GM21723 (cell line): ENCODE data around the gene RPS6KC1.
"Not testable (repeated sequence)": the region's sequence is repeated elsewhere in the genome, so short reads cannot be mapped to it uniquely, and the experiment has no call there.

Source experiments
- ATAC-seq: cut with Tn5 transposase; IDR thresholded peaks from one replicate; pipeline ENCODE4 v1.9.1; 2021; ENCODE audit warnings: mild to moderate bottlenecking, moderate library complexity; ENCODE audit not compliant: unreplicated experiment

RPS6KC1 gene

DNA sequence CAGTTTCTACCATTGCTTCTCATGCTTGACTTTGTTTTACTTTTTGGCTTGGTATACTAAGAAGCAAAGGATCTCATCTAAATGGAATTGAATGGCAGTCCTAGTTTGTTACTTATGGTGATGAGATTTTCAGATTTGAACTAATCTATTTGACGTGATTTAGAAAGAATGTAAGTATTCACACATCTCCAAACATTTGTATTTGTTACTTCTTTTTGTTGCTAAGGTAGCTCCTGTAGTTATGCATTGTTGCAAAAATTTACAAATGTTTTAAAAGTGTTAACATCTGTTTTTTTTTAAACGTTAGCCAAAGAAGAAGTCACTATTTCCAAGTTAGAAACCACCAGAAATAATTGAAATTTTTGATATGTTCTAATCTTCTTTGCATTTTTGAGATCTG lies 222.5 kb downstream of the RPS6KC1 start:
- ATAC-seq: no peak

DNA sequence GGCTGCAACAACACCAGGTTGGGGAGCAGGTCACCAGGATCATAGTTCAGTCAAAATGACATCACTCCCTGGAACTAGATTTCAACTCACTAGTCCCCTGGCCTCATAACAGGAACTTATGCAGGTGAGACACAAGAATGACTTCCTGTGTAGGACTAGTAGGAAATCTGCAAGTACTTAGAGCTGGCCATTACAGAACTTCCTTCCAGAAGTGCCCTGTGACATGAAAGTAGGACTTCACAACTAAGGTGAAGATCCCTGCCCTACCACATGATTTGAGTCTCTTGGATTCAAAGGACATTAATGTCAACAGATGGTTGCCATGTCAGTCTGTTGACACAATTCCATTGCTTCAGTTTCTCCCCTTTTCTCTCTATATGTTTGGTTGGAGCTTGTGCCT lies 223.1 kb downstream of the RPS6KC1 start:
- ATAC-seq: no peak

DNA sequence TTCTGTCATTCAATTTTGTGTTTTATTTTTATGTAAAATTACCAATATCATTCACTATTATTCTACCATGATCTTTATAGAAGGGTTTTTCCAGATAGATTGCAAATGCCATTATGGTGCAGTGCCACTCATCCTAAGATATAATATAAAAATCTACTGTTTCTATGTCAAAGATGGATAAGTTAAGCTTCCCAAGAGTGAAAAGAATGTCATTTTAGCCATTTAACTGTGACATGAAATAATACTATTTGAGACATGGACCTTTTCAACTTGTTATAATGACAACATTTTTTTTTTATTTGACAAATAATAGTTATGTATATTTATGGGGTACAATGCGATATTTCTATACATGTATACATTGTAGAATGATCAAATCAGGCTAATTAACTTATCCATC lies 224.3 kb downstream of the RPS6KC1 start:
- ATAC-seq: no peak

DNA sequence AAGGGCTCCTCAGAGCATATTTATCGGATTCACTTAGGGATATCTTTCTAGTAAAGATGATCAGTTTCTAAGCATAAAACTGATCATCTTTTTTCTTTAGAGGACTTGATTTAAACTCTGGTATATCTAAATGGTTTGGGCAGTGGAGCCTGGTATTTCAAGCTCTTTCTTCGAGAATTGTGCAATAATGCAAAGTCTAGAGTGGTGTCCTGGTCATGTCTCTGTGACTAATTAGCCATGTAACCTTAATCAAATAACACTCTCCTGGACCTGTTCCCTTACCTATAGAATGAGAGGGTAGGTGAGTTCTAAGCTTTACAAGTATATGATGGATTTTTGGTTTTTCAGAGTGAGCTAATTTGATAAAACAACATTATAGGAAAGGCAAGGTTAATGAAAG lies 225.2 kb downstream of the RPS6KC1 start:
- ATAC-seq: no peak

DNA sequence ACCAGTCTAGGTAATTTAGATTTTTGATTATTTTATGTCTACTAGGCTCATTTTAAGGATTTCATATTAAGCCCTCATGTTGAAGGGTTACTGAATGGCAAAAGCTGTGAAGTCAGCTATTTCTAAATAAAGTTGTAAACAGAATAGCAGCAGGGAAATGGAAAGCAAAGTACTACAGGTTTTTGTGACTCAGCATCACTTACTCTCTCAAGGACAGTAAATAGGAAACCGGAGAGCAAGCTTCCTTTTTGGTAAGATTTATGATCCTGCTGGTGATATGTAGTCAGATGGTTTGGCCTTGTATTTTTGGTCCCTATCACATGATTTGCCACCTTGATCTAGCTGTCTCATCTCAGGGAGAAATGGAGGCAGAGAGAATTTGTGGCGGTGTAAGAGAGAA lies 226.0 kb downstream of the RPS6KC1 start:
- ATAC-seq: no peak

DNA sequence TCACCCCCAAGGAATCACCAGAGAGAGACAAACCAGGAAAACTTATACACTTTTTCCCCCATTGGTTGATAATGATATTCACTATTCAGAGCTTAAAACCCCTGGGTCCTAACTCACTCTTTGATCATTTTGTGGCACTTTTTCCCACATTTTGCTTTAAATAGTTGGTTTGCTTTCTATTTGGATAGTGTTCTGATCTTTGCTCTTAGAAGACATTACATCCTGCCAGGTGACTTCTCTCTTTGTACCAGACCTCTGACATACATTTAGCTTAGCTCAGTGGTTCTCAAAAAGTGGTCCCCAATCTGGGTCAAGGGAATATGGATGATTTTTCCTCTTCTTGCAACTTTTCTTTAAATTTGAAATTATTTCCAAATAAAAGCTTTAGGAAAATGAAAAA lies 228.4 kb downstream of the RPS6KC1 start:
- no peak for ATAC-seq

DNA sequence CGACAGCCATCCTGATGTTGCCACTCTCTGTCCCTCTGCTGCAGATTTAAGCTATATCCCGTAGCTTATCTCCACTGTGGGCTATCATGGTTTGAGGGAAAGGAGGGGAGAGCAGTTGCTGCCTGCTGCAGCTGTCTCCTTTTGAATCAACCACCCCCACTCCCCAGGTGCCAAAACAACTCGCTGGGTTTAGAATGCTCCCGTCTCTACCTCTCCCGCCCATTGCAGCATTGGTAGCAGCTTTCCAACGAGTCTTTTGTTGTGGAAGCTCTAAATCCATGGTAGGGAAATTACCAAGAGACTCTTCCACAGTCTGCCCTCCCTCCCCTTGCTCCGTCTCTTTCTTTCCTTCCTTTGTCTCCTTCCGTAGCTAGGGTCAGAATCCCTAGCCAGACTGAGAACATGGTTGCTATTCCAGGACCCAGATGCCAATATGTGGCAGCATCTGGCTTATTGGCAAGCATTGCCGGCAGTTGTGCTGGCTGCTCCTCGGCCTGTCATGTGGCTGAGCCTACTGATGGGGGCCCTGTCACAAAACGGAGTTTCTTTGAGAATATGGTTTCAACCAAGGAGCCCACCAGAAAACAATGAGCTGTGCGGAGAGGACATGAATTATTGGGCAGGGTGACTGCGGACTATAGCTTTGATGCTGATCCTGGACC lies 230.7 kb downstream of the RPS6KC1 start:
- ATAC-seq: no peak

DNA sequence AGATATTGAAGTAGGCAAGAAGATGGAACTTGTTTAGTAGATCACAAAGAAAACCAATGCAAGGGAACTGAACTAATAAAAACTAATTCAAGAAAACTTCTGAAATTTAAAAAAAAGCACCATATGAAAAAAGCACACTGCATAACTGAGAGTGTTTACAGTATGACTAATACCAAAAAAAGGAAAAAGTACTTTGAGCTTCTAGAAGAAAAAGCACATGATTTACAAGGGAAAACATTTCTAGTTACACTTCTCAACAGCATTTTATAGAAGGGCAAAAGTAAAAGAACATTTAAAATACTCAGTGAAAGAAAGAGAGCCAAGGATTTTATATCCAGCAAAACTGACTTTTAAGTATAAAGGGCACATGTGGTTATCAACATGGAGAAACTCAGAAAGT lies 233.6 kb downstream of the RPS6KC1 start:
- no peak for ATAC-seq

DNA sequence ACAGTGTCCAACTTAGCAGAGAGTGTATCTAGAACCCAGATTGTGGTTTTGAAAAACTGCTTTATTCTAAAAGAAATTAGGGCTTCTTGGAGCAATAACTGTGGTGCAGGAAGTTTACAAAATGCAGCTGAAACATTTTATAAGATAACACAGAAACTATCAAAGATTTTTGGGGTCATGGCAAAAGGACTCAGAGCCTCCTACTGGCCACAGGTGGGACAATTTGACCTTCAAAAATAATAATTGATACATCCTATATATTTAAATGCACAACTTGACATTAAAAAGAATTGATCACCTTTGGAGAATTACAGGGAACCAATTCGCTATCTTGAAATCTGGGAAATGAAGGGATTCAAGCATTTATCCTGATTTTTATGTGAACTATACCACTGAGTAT lies 235.2 kb downstream of the RPS6KC1 start:
- ATAC-seq: no peak

DNA sequence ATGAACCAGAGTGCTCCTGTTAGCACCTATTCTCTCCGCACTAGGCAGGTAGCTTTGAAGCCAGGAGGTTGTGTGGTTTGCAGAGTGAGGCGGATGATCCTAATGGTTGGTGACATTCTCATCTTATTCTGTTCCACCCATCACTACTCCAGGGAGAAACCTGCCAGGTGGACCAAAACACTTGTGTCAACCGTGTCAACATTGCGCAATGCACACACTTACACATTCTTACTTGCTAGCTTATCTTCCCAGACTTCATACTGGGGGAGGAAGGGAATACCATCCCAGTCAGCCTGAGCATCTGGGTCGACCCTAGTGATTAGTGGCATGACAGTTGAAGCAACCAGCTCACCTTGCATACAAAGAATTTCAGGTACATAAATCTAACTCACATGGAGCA lies 236.9 kb downstream of the RPS6KC1 start:
- no peak for ATAC-seq

DNA sequence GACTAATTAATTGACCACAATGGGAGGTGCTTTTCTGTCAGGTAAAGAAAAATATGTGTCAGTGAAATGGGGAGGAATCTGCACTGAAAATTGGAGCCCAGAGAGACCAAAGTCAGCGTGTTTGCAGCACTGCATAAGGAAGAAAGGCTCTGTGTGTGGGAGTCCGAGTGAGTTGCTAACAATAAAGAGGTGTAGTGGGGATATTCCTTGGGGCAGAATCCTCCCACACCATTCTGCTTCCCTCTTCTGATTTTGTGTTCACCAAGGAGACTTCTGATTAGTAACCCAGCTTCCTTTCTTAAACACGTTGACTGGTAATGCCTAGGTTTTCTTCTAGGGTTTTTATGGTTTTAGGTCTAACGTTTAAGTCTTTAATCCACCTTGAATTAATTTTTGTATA lies 240.5 kb downstream of the RPS6KC1 start:
- no peak for ATAC-seq

DNA sequence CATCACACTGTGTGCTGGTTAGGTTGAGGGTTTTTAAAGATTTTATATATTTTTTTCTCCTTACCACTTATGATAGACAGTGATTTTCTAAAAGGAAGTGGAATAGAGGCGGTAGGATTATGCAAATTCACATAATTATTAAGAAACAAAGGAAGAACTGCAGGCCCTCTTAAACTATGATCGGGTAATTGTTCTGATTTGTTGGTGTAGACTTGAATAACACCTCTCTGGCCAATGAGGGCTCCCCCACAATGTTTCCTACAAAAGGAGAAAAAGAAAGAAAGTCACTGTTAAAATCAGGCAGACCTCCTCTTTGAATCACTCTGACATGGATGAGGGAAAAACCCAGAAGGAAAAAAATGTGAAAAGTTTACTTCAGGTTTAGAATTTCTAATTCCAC lies 241.6 kb downstream of the RPS6KC1 start:
- no peak for ATAC-seq

DNA sequence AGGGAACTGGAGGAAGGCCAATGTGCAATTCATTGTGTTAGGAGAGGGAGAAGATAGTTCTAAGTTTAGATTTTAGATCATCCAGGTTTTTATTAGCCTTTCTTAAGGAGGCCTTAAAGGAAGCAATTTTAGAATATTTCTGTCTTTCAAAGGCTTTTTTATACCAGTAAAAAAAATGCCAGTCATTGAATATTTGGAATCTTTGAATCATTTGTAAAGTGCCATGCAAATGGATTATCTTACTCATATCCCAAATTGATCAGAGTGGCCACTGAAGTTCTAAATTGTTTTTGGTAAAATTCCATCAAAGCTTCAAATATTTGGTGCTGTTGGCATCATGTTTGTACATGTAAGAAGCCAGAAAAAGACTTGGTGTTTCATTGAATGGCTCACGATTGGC lies 244.8 kb downstream of the RPS6KC1 start:
- ATAC-seq: no peak

DNA sequence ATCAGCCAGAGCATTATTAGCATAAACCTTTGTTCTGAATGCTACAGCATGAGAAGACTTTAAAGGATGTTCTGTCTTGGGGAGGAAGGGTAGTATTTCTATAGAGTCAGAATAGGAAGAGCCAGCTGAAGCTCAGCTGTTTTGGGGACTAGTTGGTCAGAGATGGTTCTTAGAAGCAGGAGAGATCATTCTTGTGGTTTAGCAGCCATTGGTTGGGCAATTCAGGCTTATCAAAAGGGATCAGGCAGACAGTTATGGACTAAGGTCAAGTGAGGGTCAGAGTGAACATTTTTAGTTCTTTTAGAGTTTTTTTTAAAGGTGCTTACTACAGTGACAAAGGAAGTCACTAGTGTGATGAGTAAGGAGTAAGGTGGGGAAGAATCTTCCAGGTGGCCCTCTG lies 245.5 kb downstream of the RPS6KC1 start:
- no peak for ATAC-seq

DNA sequence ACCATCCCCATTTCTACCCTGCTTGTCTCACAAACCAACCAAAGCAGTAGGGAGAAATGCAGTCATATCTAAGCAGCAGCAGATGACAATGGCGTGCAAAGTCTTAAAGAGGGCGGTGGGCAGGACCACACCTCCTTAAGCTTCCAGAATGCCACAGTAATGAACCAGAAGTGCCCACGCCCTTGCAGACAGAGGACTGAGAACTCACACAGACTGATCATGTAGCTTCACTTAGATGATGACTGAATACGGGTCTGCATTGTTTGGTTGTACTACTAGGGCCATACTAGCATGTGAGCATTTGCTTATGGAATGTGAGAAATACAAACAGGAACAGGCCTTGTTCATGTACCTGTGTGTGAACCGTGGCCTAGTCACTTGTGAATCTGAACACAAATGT lies 246.0 kb downstream of the RPS6KC1 start:
- ATAC-seq: no peak

DNA sequence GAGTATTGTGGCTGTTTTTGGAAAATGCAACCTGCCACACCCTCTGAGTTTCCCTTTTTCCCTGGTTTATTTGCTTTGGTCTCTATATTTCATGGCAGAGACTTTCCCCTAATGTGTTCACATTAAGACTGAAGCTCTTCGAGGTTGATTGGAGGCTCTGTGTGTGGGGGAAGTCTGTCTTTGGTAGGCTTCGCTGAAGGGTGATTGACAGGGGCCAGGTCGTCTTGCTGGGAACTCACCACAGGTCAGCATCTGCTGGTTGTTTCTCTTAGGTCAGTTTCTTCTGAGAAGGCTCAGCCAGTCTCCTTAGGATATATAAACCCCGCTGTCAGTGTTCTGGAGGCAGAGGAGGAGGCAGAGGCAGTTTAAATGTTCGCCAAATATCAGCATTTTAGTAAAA lies 249.4 kb downstream of the RPS6KC1 start:
- ATAC-seq: no peak

DNA sequence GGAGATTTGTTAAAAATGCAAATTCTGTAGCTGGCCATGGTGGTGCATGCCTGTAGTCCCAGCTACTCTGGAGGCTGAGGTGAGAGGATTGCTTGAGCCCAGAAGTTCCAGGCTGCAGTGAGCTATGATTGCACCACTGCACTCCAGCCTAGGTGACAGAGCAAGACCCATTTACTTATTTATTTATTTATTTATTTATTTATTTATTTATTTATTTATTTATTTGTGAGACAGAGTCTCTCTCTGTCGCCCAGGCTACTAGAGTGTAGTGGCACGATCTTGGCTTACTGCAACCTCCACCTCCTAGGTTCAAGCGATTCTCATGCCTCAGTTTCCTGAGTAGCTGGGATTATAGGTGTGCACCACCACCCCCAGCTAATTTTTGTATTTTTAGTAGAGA lies 250.5 kb downstream of the RPS6KC1 start:
- not testable (repeated sequence) for ATAC-seq

DNA sequence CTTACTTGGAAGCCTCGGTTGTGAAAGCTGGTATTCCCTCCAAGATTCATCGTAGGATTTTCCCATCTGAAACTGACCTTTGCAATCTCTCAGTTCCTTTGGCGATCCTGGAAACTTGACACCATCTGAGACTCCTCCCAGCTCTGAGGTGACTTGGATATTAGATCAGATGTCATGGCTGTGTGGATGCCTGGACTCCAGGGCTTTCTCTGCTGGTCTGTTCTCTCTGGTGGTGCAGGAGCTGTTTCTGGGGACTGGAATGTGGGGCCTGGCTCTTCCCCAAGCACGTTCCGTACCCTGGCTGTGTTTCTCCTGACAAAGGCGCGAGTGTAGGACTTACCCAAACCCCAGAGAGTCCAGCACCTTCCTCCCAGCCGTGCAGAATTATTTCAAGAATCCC lies 252.2 kb downstream of the RPS6KC1 start:
- ATAC-seq: no peak

DNA sequence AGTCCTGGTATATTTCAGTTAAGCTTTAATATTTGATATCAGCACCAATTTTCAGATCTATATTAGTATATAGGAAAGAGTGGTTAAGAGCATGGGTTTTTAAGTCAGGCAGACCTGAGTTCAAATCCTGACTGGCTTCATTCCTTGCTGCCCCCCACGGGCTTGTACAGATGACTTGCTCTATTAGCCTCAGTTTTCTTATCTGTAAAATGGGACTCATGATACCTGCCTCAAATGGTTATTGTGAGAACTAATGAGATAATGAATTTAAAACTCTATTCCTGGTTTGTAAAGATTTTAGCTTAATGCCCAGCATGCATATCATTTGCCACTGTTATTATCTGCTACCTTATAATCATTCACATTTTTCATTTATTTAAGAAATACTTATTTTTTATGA lies 264.5 kb downstream of the RPS6KC1 start:
- no peak for ATAC-seq

DNA sequence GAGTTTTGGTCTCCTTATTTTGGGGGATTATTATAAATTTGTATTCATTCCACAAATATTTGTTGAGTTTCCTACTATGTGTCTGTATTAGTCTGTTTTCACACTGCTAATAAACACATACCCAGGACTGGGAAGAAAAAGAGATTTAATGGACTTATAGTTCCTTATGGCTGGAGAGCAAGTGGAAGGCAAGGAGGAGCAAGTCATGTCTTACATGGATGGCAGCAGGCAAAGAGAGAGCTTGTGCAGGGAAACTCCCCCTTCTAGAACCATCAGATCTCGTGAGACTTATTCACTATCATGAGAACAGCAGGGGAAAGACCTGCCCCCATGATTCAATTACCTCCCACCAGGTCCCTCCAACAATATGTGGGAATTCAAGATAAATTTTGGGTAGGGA lies 267.4 kb downstream of the RPS6KC1 start:
- ATAC-seq: not testable (repeated sequence)

DNA sequence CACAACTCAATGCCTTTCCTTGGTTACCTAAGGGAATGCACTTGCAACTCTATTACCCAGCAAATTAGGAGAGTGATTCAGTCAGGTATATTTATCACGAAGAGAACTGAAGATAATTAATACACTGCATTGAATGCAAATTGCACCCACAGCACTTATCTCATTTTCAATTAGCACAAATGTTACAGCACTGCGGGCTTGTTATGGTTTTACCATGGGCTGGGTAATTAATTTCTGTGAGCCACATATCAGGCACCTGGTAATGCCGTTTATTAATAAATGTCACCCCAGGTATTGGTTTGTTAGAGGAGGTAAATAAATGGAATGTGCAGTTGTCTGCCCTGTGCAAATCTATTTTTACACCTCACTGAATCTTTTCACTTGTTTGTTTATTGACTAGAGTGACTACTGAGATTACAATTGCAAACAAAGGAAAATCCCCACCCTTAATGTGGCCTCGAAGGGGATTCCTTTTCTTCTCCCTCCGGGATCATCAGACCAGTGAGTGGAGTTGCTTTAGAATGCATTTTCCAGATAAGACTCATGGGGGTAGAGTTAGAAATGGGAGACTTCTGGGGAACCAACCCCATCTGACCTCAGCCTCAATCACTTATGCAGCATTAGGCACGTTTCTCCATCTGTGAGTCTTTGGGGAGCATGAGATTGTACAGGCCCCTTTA lies 269.3 kb downstream of the RPS6KC1 start:
- no peak for ATAC-seq
